ENCODE data around the gene CTIF. TPM values are rescaled to one million over a fixed set of nuclear protein-coding genes. Genes with fewer than 3 reads are reported as not detected.

Gene CTIF
- total RNA-seq, 2 donors from 2014 or later = 30.6 to 61.2 TPM

GRCh38 chr18:48683197-48683596, 144.4 kb downstream of the CTIF start:
- H3K27ac ChIP-seq = no peak overlapping the region
- no peaks in the 10 kb centered on the region for H3K27me3 ChIP-seq
- no peak for DNase-seq (ENCODE audit: low spot score)
- peaks cover 9% of the 10 kb centered on the region for H3K36me3 ChIP-seq
- H3K9me3 ChIP-seq = no peaks in the 10 kb centered on the region
- H3K4me3 ChIP-seq = no peak overlapping the region
- no peak for TF ChIP-seq CTCF (IDR thresholded peaks at IDR 0.05)
- peaks cover 0 to 42% of the 10 kb centered on the region in 2 donors for H3K4me1 ChIP-seq

GRCh38 chr18:48683661-48684060, 144.8 kb downstream of the CTIF start:
- DNase-seq (ENCODE audit: low spot score) = no peak
- Histone ChIP-seq H3K4me3 (no peak overlapping the region), H3K4me1 (peaks cover 0 to 38% of the 10 kb centered on the region in 2 donors)

GRCh38 chr18:48687346-48688042, 148.7 kb downstream of the CTIF start:
- Histone ChIP-seq H3K4me3 (no peak overlapping the region), H3K36me3 (peaks cover 24% of the 10 kb centered on the region), H3K4me1 (peaks cover 0 to 6% of the 10 kb centered on the region in 2 donors), H3K27me3 (no peaks in the 10 kb centered on the region), H3K9me3 (no peaks in the 10 kb centered on the region), H3K27ac (peak overlapping the region in 1 of 2 donors; percentile 29)
- TF ChIP-seq CTCF (IDR thresholded peaks at IDR 0.05) = no peak
- DNase-seq (ENCODE audit: low spot score) = no peak

More at GRCh38 chr18:48683661-48684060, 144.8 kb downstream of the CTIF start:
- Histone ChIP-seq H3K9me3 (no peaks in the 10 kb centered on the region), H3K27ac (no peak overlapping the region), H3K36me3 (peaks cover 11% of the 10 kb centered on the region), H3K27me3 (no peaks in the 10 kb centered on the region)
- no peak for TF ChIP-seq CTCF (IDR thresholded peaks at IDR 0.05)

- no peak for TF ChIP-seq CTCF (IDR thresholded peaks at IDR 0.05)
- no peaks in the 10 kb centered on the region for H3K27me3 ChIP-seq
- peaks cover 24% of the 10 kb centered on the region for H3K36me3 ChIP-seq
- H3K4me1 ChIP-seq = peaks cover 0 to 18% of the 10 kb centered on the region in 2 donors
- H3K27ac ChIP-seq = no peak overlapping the region
- DNase-seq (ENCODE audit: low spot score) = no peak
- no peak overlapping the region for H3K4me3 ChIP-seq
- no peaks in the 10 kb centered on the region for H3K9me3 ChIP-seq
Observed at GRCh38 chr18:48688961-48689360, 150.1 kb downstream of the CTIF start.

- H3K9me3 ChIP-seq = no peaks in the 10 kb centered on the region
- no peak for DNase-seq (ENCODE audit: low spot score)
- peaks cover 24% of the 10 kb centered on the region for H3K36me3 ChIP-seq
- peaks cover 0 to 21% of the 10 kb centered on the region in 2 donors for H3K4me1 ChIP-seq
- no peak overlapping the region for H3K4me3 ChIP-seq
- H3K27me3 ChIP-seq = no peaks in the 10 kb centered on the region
- no peak for TF ChIP-seq CTCF (IDR thresholded peaks at IDR 0.05)
- no peak overlapping the region for H3K27ac ChIP-seq
Observed at GRCh38 chr18:48689548-48689947, 150.7 kb downstream of the CTIF start.

GRCh38 chr18:48690494-48690893, 151.7 kb downstream of the CTIF start:
- Histone ChIP-seq H3K4me3 (no peak overlapping the region), H3K36me3 (peaks cover 24% of the 10 kb centered on the region), H3K9me3 (no peaks in the 10 kb centered on the region), H3K4me1 (peaks cover 0 to 21% of the 10 kb centered on the region in 2 donors), H3K27ac (no peak overlapping the region), H3K27me3 (no peaks in the 10 kb centered on the region)
- TF ChIP-seq CTCF (IDR thresholded peaks at IDR 0.05) = no peak
- DNase-seq (ENCODE audit: low spot score) = no peak

Data from right atrium auricular region (tissue), 2 donors.